Thyroid gland (tissue), 4 donors: ENCODE results near the gene DMD. TPM values are rescaled to one million over a fixed set of nuclear protein-coding genes. Genes with fewer than 3 reads are reported as not detected.
A peak's percentile ranks its signal among the peaks of the same experiment; 100 is the strongest.

Experiments
- DNase-seq, 2 donors: peaks; one replicate each; pipeline ENCODE4 v3.0.0-alpha.2; 2019
- H3K27ac ChIP-seq, 3 donors: fragments of 200-600 bp; sonication (generic); 1 replicate in 2 of 3; 2 replicates in 1 of 3; pipeline ENCODE4 v1.5.1; 2016 to 2019; ENCODE audit warnings: mild to moderate bottlenecking in 1 of 3, moderate library complexity in 1 of 3
- H3K27me3 ChIP-seq: fragments of 200-600 bp; sonication (generic); one replicate; pipeline ENCODE4 v1.5.1; 2019
- H3K36me3 ChIP-seq, 2 donors: fragments of 200-600 bp; sonication (generic); one replicate each; pipeline ENCODE4 v1.5.1; 2016 to 2019
- H3K4me1 ChIP-seq, 2 donors: fragments of 200-600 bp; sonication (generic); one replicate each; pipeline ENCODE4 v1.5.1; 2017 to 2019
- H3K4me3 ChIP-seq, 3 donors: fragments of 200-600 bp; sonication (generic); replicated peaks in 1 of 3; 1 replicate in 2 of 3; 2 replicates in 1 of 3; pipeline ENCODE4 v1.5.1; 2016; ENCODE audit warnings: mild to moderate bottlenecking in 1 of 3
- H3K9me3 ChIP-seq: fragments of 200-600 bp; sonication (generic); one replicate; pipeline ENCODE4 v1.5.1; 2017
- CTCF ChIP-seq, 6 experiments: fragments of 200-600 bp in 3 of 6; fragments of 450-650 bp in 3 of 6; sonication (generic) in 3 of 6; IDR thresholded peaks; one replicate each; pipeline ENCODE4 v1.5.1; 2016 to 2019; ENCODE audit warnings: antibody characterized with exemption in 6 of 6, mild to moderate bottlenecking in 2 of 6, inconsistent platforms in 1 of 6, moderate library complexity in 1 of 6
- POLR2A ChIP-seq, 2 donors: fragments of 450-650 bp; IDR thresholded peaks; one replicate each; pipeline ENCODE4 v1.6.1; 2017; ENCODE audit warnings: antibody characterized with exemption in 2 of 2, mild to moderate bottlenecking in 2 of 2, moderate library complexity in 1 of 2
- WGBS, 2 donors: methylation state at CpG; one replicate each; pipeline ENCODE4 v1.1.5; 2017; 5-methylcytosine and 5-hydroxymethylcytosine counted together
- intact Hi-C: fragments of 100-400 bp; cut with DNase I; formaldehyde crosslinking; loops from one replicate; pipeline ENCODE4 v1.15.1; 2023
- total RNA-seq, 4 donors: library from RNA; depleted of rRNA; stranded (reverse); fragments of >200 nt; gene quantifications; one replicate each; pipeline ENCODE4 v1.2.3, GENCODE V29; 2016

DMD gene
- total RNA-seq, 4 donors from 2014 or later, result 16.5 to 24.0 (median 21.7) TPM

GRCh38 chrX:31236231-31236630 lies 1975.1 kb downstream of the DMD start:
- Histone ChIP-seq H3K36me3 (no peaks in the 10 kb centered on the region), H3K4me1 (no peaks in the 10 kb centered on the region), H3K27ac (no peak overlapping the region), H3K27me3 (no peaks in the 10 kb centered on the region), H3K9me3 (no peaks in the 10 kb centered on the region), H3K4me3 (no peak overlapping the region)
- TF ChIP-seq CTCF (IDR thresholded peaks at IDR 0.05) (no peak), POLR2A (IDR thresholded peaks at IDR 0.05) (no peak)
- intact Hi-C loops, result no loop called here
- DNase-seq, result no peak
- 82 to 87% methylated on average over 6 of the region's 6 CpGs for WGBS, 2 donors

- no peaks in the 10 kb centered on the region for H3K9me3 ChIP-seq
These were observed 1977.3 kb downstream of the DMD start for GRCh38 chrX:31233941-31234496.

GRCh38 chrX:31232506-31232905 lies 1978.8 kb downstream of the DMD start:
- DNase-seq, result no peak
- H3K27ac ChIP-seq, result no peak overlapping the region
- H3K4me1 ChIP-seq, result no peaks in the 10 kb centered on the region
- H3K9me3 ChIP-seq, result no peaks in the 10 kb centered on the region
- intact Hi-C loops, result no loop called here
- WGBS, 2 donors, result 87 to 89% methylated on average over 3 of the region's 3 CpGs
- no peaks in the 10 kb centered on the region for H3K27me3 ChIP-seq
- H3K4me3 ChIP-seq, result no peak overlapping the region
- TF ChIP-seq CTCF (IDR thresholded peaks at IDR 0.05) (no peak), POLR2A (IDR thresholded peaks at IDR 0.05) (no peak)
- no peaks in the 10 kb centered on the region for H3K36me3 ChIP-seq

More at GRCh38 chrX:31233941-31234496, 1977.3 kb downstream of the DMD start:
- no peaks in the 10 kb centered on the region for H3K36me3 ChIP-seq
- TF ChIP-seq CTCF (IDR thresholded peaks at IDR 0.05) (no peak), POLR2A (IDR thresholded peaks at IDR 0.05) (no peak)
- H3K4me1 ChIP-seq, result no peaks in the 10 kb centered on the region
- no peak overlapping the region for H3K4me3 ChIP-seq
- H3K27me3 ChIP-seq, result no peaks in the 10 kb centered on the region
- intact Hi-C loops, result no loop called here
- no peak for DNase-seq
- WGBS, 2 donors, result 72 to 88% methylated on average over 4 of the region's 4 CpGs
- no peak overlapping the region for H3K27ac ChIP-seq

GRCh38 chrX:31228909-31229308 lies 1982.4 kb downstream of the DMD start:
- intact Hi-C loops, result no loop called here
- H3K9me3 ChIP-seq, result no peaks in the 10 kb centered on the region
- WGBS, 2 donors, result 70 to 87% methylated on average over 2 of the region's 2 CpGs
- H3K27ac ChIP-seq, result no peak overlapping the region
- H3K36me3 ChIP-seq, result no peaks in the 10 kb centered on the region
- no peaks in the 10 kb centered on the region for H3K4me1 ChIP-seq
- no peaks in the 10 kb centered on the region for H3K27me3 ChIP-seq
- no peak for TF ChIP-seq CTCF (IDR thresholded peaks at IDR 0.05)
- no peak overlapping the region for H3K4me3 ChIP-seq
- no peak for DNase-seq

- WGBS, 2 donors, result 65 to 67% methylated on average over 6 of the region's 6 CpGs
- Histone ChIP-seq H3K27ac (no peak overlapping the region), H3K4me1 (no peaks in the 10 kb centered on the region), H3K9me3 (no peaks in the 10 kb centered on the region), H3K27me3 (no peaks in the 10 kb centered on the region), H3K4me3 (no peak overlapping the region), H3K36me3 (no peaks in the 10 kb centered on the region)
- TF ChIP-seq POLR2A (IDR thresholded peaks at IDR 0.05) (no peak), CTCF (IDR thresholded peaks at IDR 0.05) (no peak)
- intact Hi-C loops, result no loop called here
- peak; percentile 1 to 3 for DNase-seq
These were observed 1982.9 kb downstream of the DMD start for GRCh38 chrX:31228415-31228832.
